Measurements from ENCODE around the gene ARAP2. TPM values are rescaled to one million over a fixed set of nuclear protein-coding genes. Genes with fewer than 3 reads are reported as not detected.

The ARAP2 gene
- total RNA-seq, 3 donors from 2014 or later (not counting 1 experiment from before 2014, with no cell fraction given): 199 to 295 (median 270) TPM

GRCh38 chr4:36235306-36235705, 9.0 kb downstream of the ARAP2 start:
- Mint-ChIP-seq H3K9me3 (peaks cover 0 to 3% of the 10 kb centered on the region in 2 donors), H3K27ac (peak overlapping the region in 1 of 2 donors; percentile 16)
- ATAC-seq: peak in 1 of 3 donors; percentile 39

GRCh38 chr4:36233567-36234266, 10.6 kb downstream of the ARAP2 start:
- intact Hi-C loops (cut with micrococcal nuclease): loop anchor here (2.0 kb wide), 1 partner anchor 13 kb away; no protein-coding TSS in a partner anchor
- DNase-seq (no peak), ATAC-seq (no peak)
- peaks cover 3% of the 10 kb centered on the region for H3K9me3 ChIP-seq (ENCODE audit: control insufficient read depth, insufficient read depth, low read length)
- Mint-ChIP-seq H3K36me3 (no peaks in the 10 kb centered on the region), H3K27ac (peak overlapping the region; percentile 67 to 74), H3K4me3 (peak overlapping the region; percentile 10), H3K27me3 (ENCODE audit: low read depth in 2 of 2) (no peaks in the 10 kb centered on the region), H3K4me1 (peaks cover 93 to 96% of the 10 kb centered on the region in 2 donors), H3K9me3 (peaks cover 0 to 3% of the 10 kb centered on the region in 2 donors)
- H3K36me3 ChIP-seq (ENCODE audit: control insufficient read depth, insufficient read depth, low read length): peaks cover 18% of the 10 kb centered on the region
- H3K27me3 ChIP-seq (ENCODE audit: control insufficient read depth, insufficient read depth, low read length): no peaks in the 10 kb centered on the region
- WGBS (ENCODE audit: insufficient coverage): 89% methylated on average over 9 of the region's 10 CpGs
- no peak overlapping the region for H3K4me3 ChIP-seq (ENCODE audit: low read length)
- H3K27ac ChIP-seq (ENCODE audit: low read length): no peak overlapping the region
- TF ChIP-seq CTCF (IDR thresholded peaks at IDR 0.05): no peak
- peaks cover 40% of the 10 kb centered on the region for H3K4me1 ChIP-seq (ENCODE audit: control insufficient read depth, insufficient read depth, low read length)

More at GRCh38 chr4:36235306-36235705, 9.0 kb downstream of the ARAP2 start:
- Histone ChIP-seq H3K4me3 (ENCODE audit: low read length) (no peak overlapping the region), H3K36me3 (ENCODE audit: control insufficient read depth, insufficient read depth, low read length) (peaks cover 18% of the 10 kb centered on the region), H3K27ac (ENCODE audit: low read length) (no peak overlapping the region), H3K27me3 (ENCODE audit: control insufficient read depth, insufficient read depth, low read length) (no peaks in the 10 kb centered on the region), H3K9me3 (ENCODE audit: control insufficient read depth, insufficient read depth, low read length) (peaks cover 3% of the 10 kb centered on the region), H3K4me1 (ENCODE audit: control insufficient read depth, insufficient read depth, low read length) (peaks cover 47% of the 10 kb centered on the region)
- Mint-ChIP-seq H3K4me3 (no peak overlapping the region), H3K4me1 (peaks cover 91 to 96% of the 10 kb centered on the region in 2 donors), H3K27me3 (ENCODE audit: low read depth in 2 of 2) (no peaks in the 10 kb centered on the region), H3K36me3 (no peaks in the 10 kb centered on the region)
- intact Hi-C loops (cut with micrococcal nuclease): loop anchor here (2.0 kb wide), 1 partner anchor 15 kb away; no protein-coding TSS in a partner anchor
- no peak for DNase-seq
- WGBS (ENCODE audit: insufficient coverage): 93% methylated on average over 3 of the region's 3 CpGs
- TF ChIP-seq CTCF (IDR thresholded peaks at IDR 0.05): no peak

GRCh38 chr4:36230534-36230933, 13.8 kb downstream of the ARAP2 start:
- intact Hi-C loops (cut with micrococcal nuclease): no loop called here
- no peak for TF ChIP-seq CTCF (IDR thresholded peaks at IDR 0.05)
- DNase-seq (no peak), ATAC-seq (no peak)
- H3K27me3 ChIP-seq (ENCODE audit: control insufficient read depth, insufficient read depth, low read length): no peaks in the 10 kb centered on the region
- Mint-ChIP-seq H3K4me3 (no peak overlapping the region), H3K27me3 (ENCODE audit: low read depth in 2 of 2) (no peaks in the 10 kb centered on the region), H3K9me3 (peaks cover 0 to 3% of the 10 kb centered on the region in 2 donors), H3K36me3 (no peaks in the 10 kb centered on the region), H3K4me1 (peaks cover 94 to 96% of the 10 kb centered on the region in 2 donors), H3K27ac (peak overlapping the region in 1 of 2 donors; percentile 41)
- peaks cover 3% of the 10 kb centered on the region for H3K9me3 ChIP-seq (ENCODE audit: control insufficient read depth, insufficient read depth, low read length)
- H3K36me3 ChIP-seq (ENCODE audit: control insufficient read depth, insufficient read depth, low read length): peaks cover 25% of the 10 kb centered on the region
- no peak overlapping the region for H3K4me3 ChIP-seq (ENCODE audit: low read length)
- peaks cover 27% of the 10 kb centered on the region for H3K4me1 ChIP-seq (ENCODE audit: control insufficient read depth, insufficient read depth, low read length)
- no peak overlapping the region for H3K27ac ChIP-seq (ENCODE audit: low read length)
- 85% methylated on average over 1 of the region's 3 CpGs for WGBS (ENCODE audit: insufficient coverage)

Data from natural killer cell (primary cell).